Measurements from ENCODE around the gene MED13.

MED13 gene

GRCh38 chr17:62058611-62059010 lies 6.5 kb downstream of the MED13 start:
- Mint-ChIP-seq H3K27ac (no peak overlapping the region), H3K4me1 (peaks cover 31% of the 10 kb centered on the region), H3K27me3 (no peaks in the 10 kb centered on the region), H3K4me3 (no peak overlapping the region), H3K9me3 (no peaks in the 10 kb centered on the region), H3K36me3 (peaks cover 8% of the 10 kb centered on the region)
- DNase-seq (ENCODE audit: low spot score in 2 of 2), result no peak
- no peak for ATAC-seq (ENCODE audit: low read depth)

GRCh38 chr17:62057696-62058095 lies 7.4 kb downstream of the MED13 start:
- no peak for DNase-seq (ENCODE audit: low spot score in 2 of 2)
- ATAC-seq (ENCODE audit: low read depth), result no peak
- H3K4me1 Mint-ChIP-seq, result peaks cover 23% of the 10 kb centered on the region
- H3K27ac Mint-ChIP-seq, result peak overlapping the region; percentile 53
- H3K27me3 Mint-ChIP-seq, result no peaks in the 10 kb centered on the region
- H3K36me3 Mint-ChIP-seq, result peaks cover 9% of the 10 kb centered on the region
- H3K4me3 Mint-ChIP-seq, result no peak overlapping the region
- H3K9me3 Mint-ChIP-seq, result no peaks in the 10 kb centered on the region

GRCh38 chr17:62052765-62053338 lies 12.2 kb downstream of the MED13 start:
- DNase-seq (ENCODE audit: low spot score in 2 of 2) (no peak), ATAC-seq (ENCODE audit: low read depth) (no peak)
- no peaks in the 10 kb centered on the region for H3K27me3 Mint-ChIP-seq
- peaks cover 14% of the 10 kb centered on the region for H3K4me1 Mint-ChIP-seq
- no peaks in the 10 kb centered on the region for H3K9me3 Mint-ChIP-seq
- H3K36me3 Mint-ChIP-seq, result peaks cover 24% of the 10 kb centered on the region
- peak overlapping the region; percentile 50 for H3K27ac Mint-ChIP-seq
- H3K4me3 Mint-ChIP-seq, result no peak overlapping the region

GRCh38 chr17:62051053-62051452 lies 14.0 kb downstream of the MED13 start:
- Mint-ChIP-seq H3K4me1 (peaks cover 12% of the 10 kb centered on the region), H3K36me3 (peaks cover 27% of the 10 kb centered on the region), H3K27me3 (no peaks in the 10 kb centered on the region), H3K4me3 (no peak overlapping the region), H3K27ac (peak overlapping the region; percentile 71), H3K9me3 (no peaks in the 10 kb centered on the region)
- ATAC-seq (ENCODE audit: low read depth), result no peak
- DNase-seq (ENCODE audit: low spot score in 2 of 2), result no peak

- Mint-ChIP-seq H3K27me3 (no peaks in the 10 kb centered on the region), H3K36me3 (peaks cover 27% of the 10 kb centered on the region), H3K27ac (peak overlapping the region; percentile 29), H3K4me3 (no peak overlapping the region), H3K9me3 (no peaks in the 10 kb centered on the region), H3K4me1 (peaks cover 12% of the 10 kb centered on the region)
- DNase-seq (ENCODE audit: low spot score in 2 of 2) (no peak), ATAC-seq (ENCODE audit: low read depth) (no peak)
Observed at GRCh38 chr17:62049299-62049698, 15.8 kb downstream of the MED13 start.

GRCh38 chr17:62048262-62048661 lies 16.8 kb downstream of the MED13 start:
- no peaks in the 10 kb centered on the region for H3K9me3 Mint-ChIP-seq
- H3K27ac Mint-ChIP-seq, result peak overlapping the region; percentile 29
- no peak overlapping the region for H3K4me3 Mint-ChIP-seq
- H3K4me1 Mint-ChIP-seq, result peaks cover 16% of the 10 kb centered on the region
- DNase-seq (ENCODE audit: low spot score in 2 of 2) (no peak), ATAC-seq (ENCODE audit: low read depth) (no peak)
- H3K36me3 Mint-ChIP-seq, result peaks cover 27% of the 10 kb centered on the region
- H3K27me3 Mint-ChIP-seq, result no peaks in the 10 kb centered on the region

GRCh38 chr17:62045517-62045916 lies 19.6 kb downstream of the MED13 start:
- Mint-ChIP-seq H3K4me3 (no peak overlapping the region), H3K9me3 (no peaks in the 10 kb centered on the region), H3K4me1 (peaks cover 15% of the 10 kb centered on the region), H3K36me3 (peaks cover 23% of the 10 kb centered on the region), H3K27me3 (no peaks in the 10 kb centered on the region), H3K27ac (no peak overlapping the region)
- DNase-seq (ENCODE audit: low spot score in 2 of 2) (no peak), ATAC-seq (ENCODE audit: low read depth) (no peak)

- H3K4me3 Mint-ChIP-seq, result no peak overlapping the region
- H3K27ac Mint-ChIP-seq, result peak overlapping the region; percentile 53
- no peaks in the 10 kb centered on the region for H3K9me3 Mint-ChIP-seq
- peaks cover 16% of the 10 kb centered on the region for H3K4me1 Mint-ChIP-seq
- DNase-seq (ENCODE audit: low spot score in 2 of 2) (no peak), ATAC-seq (ENCODE audit: low read depth) (no peak)
- no peaks in the 10 kb centered on the region for H3K27me3 Mint-ChIP-seq
- peaks cover 21% of the 10 kb centered on the region for H3K36me3 Mint-ChIP-seq
Observed at GRCh38 chr17:62045109-62045508, 20.0 kb downstream of the MED13 start.

- Mint-ChIP-seq H3K9me3 (no peaks in the 10 kb centered on the region), H3K36me3 (peaks cover 19% of the 10 kb centered on the region), H3K4me3 (no peak overlapping the region), H3K27me3 (no peaks in the 10 kb centered on the region), H3K4me1 (peaks cover 17% of the 10 kb centered on the region), H3K27ac (no peak overlapping the region)
- DNase-seq (ENCODE audit: low spot score in 2 of 2) (no peak), ATAC-seq (ENCODE audit: low read depth) (no peak)
Observed at GRCh38 chr17:62043602-62044001, 21.5 kb downstream of the MED13 start.

- ATAC-seq (ENCODE audit: low read depth) (no peak), DNase-seq (ENCODE audit: low spot score in 2 of 2) (no peak)
- H3K9me3 Mint-ChIP-seq, result no peaks in the 10 kb centered on the region
- H3K4me3 Mint-ChIP-seq, result no peak overlapping the region
- H3K27me3 Mint-ChIP-seq, result no peaks in the 10 kb centered on the region
- H3K27ac Mint-ChIP-seq, result no peak overlapping the region
- H3K4me1 Mint-ChIP-seq, result peaks cover 17% of the 10 kb centered on the region
- peaks cover 17% of the 10 kb centered on the region for H3K36me3 Mint-ChIP-seq
Observed at GRCh38 chr17:62043140-62043539, 21.9 kb downstream of the MED13 start.

GRCh38 chr17:62038248-62038647 lies 26.8 kb downstream of the MED13 start:
- no peaks in the 10 kb centered on the region for H3K9me3 Mint-ChIP-seq
- ATAC-seq (ENCODE audit: low read depth) (no peak), DNase-seq (ENCODE audit: low spot score in 2 of 2) (no peak)
- H3K36me3 Mint-ChIP-seq, result peaks cover 21% of the 10 kb centered on the region
- no peaks in the 10 kb centered on the region for H3K27me3 Mint-ChIP-seq
- H3K4me1 Mint-ChIP-seq, result peaks cover 12% of the 10 kb centered on the region
- H3K27ac Mint-ChIP-seq, result no peak overlapping the region
- H3K4me3 Mint-ChIP-seq, result no peak overlapping the region

- H3K4me1 Mint-ChIP-seq, result peaks cover 5% of the 10 kb centered on the region
- ATAC-seq (ENCODE audit: low read depth) (no peak), DNase-seq (ENCODE audit: low spot score in 2 of 2) (no peak)
- peaks cover 29% of the 10 kb centered on the region for H3K36me3 Mint-ChIP-seq
- H3K9me3 Mint-ChIP-seq, result no peaks in the 10 kb centered on the region
- no peak overlapping the region for H3K27ac Mint-ChIP-seq
- H3K4me3 Mint-ChIP-seq, result no peak overlapping the region
- H3K27me3 Mint-ChIP-seq, result no peaks in the 10 kb centered on the region
Observed at GRCh38 chr17:62033317-62033716, 31.8 kb downstream of the MED13 start.

- ATAC-seq (ENCODE audit: low read depth), result no peak
- no peak for DNase-seq (ENCODE audit: low spot score in 2 of 2)
- H3K4me1 Mint-ChIP-seq, result peaks cover 11% of the 10 kb centered on the region
- H3K27ac Mint-ChIP-seq, result no peak overlapping the region
- H3K27me3 Mint-ChIP-seq, result no peaks in the 10 kb centered on the region
- no peak overlapping the region for H3K4me3 Mint-ChIP-seq
- no peaks in the 10 kb centered on the region for H3K9me3 Mint-ChIP-seq
- peaks cover 36% of the 10 kb centered on the region for H3K36me3 Mint-ChIP-seq
Observed at GRCh38 chr17:62032480-62032879, 32.6 kb downstream of the MED13 start.

GRCh38 chr17:62030264-62030663 lies 34.8 kb downstream of the MED13 start:
- Mint-ChIP-seq H3K36me3 (peaks cover 47% of the 10 kb centered on the region), H3K9me3 (no peaks in the 10 kb centered on the region), H3K27me3 (no peaks in the 10 kb centered on the region), H3K4me3 (no peak overlapping the region), H3K4me1 (peaks cover 21% of the 10 kb centered on the region), H3K27ac (no peak overlapping the region)
- no peak for ATAC-seq (ENCODE audit: low read depth)
- no peak for DNase-seq (ENCODE audit: low spot score in 2 of 2)

GRCh38 chr17:62024866-62025265 lies 40.2 kb downstream of the MED13 start:
- Mint-ChIP-seq H3K4me1 (peaks cover 16% of the 10 kb centered on the region), H3K36me3 (peaks cover 38% of the 10 kb centered on the region), H3K4me3 (no peak overlapping the region), H3K27ac (peak overlapping the region; percentile 17), H3K9me3 (no peaks in the 10 kb centered on the region), H3K27me3 (no peaks in the 10 kb centered on the region)
- DNase-seq (ENCODE audit: low spot score in 2 of 2) (no peak), ATAC-seq (ENCODE audit: low read depth) (no peak)

Data from memory B cell (primary cell).